Putamen (tissue), 1 donor: ENCODE results near the gene ANKRD29.
"Not testable (repeated sequence)": the region's sequence is repeated elsewhere in the genome, so short reads cannot be mapped to it uniquely, and the experiment has no call there.

Experiments
- DNase-seq: peaks from one replicate; pipeline ENCODE4 v3.0.0-alpha.2; 2016; ENCODE audit warnings: low spot score

The ANKRD29 gene

GRCh38 chr18:23645568-23646175, 17.0 kb downstream of the ANKRD29 start:
- DNase-seq = no peak

- no peak for DNase-seq
Measured at GRCh38 chr18:23643815-23644490, 18.8 kb downstream of the ANKRD29 start.

GRCh38 chr18:23641937-23642666, 20.6 kb downstream of the ANKRD29 start:
- no peak for DNase-seq

- DNase-seq = no peak
Measured at GRCh38 chr18:23641143-23641720, 21.5 kb downstream of the ANKRD29 start.

- no peak for DNase-seq
Measured at GRCh38 chr18:23640052-23640451, 22.7 kb downstream of the ANKRD29 start.

GRCh38 chr18:23636433-23636832, 26.3 kb downstream of the ANKRD29 start:
- not testable (repeated sequence) for DNase-seq

- no peak for DNase-seq
Measured at GRCh38 chr18:23636071-23636399, 26.7 kb downstream of the ANKRD29 start.

GRCh38 chr18:23635283-23636070, 27.2 kb downstream of the ANKRD29 start:
- DNase-seq = no peak

GRCh38 chr18:23634692-23635091, 28.0 kb downstream of the ANKRD29 start:
- no peak for DNase-seq

- DNase-seq = no peak
Measured at GRCh38 chr18:23632615-23633014, 30.1 kb downstream of the ANKRD29 start.

GRCh38 chr18:23631746-23632145, 31.0 kb downstream of the ANKRD29 start:
- no peak for DNase-seq

- DNase-seq = no peak
Measured at GRCh38 chr18:23631312-23631711, 31.4 kb downstream of the ANKRD29 start.

- no peak for DNase-seq
Measured at GRCh38 chr18:23629444-23629946, 33.2 kb downstream of the ANKRD29 start.

- no peak for DNase-seq
Measured at GRCh38 chr18:23627970-23628369, 34.7 kb downstream of the ANKRD29 start.

GRCh38 chr18:23627321-23627720, 35.4 kb downstream of the ANKRD29 start:
- DNase-seq = no peak

GRCh38 chr18:23626451-23627279, 36.0 kb downstream of the ANKRD29 start:
- DNase-seq = no peak

- no peak for DNase-seq
Measured at GRCh38 chr18:23623040-23623439, 39.7 kb downstream of the ANKRD29 start.

GRCh38 chr18:23619388-23619881, 43.3 kb downstream of the ANKRD29 start:
- DNase-seq = no peak

GRCh38 chr18:23618862-23619387, 43.8 kb downstream of the ANKRD29 start:
- DNase-seq = no peak

- DNase-seq = no peak
Measured at GRCh38 chr18:23617412-23618014, 45.2 kb downstream of the ANKRD29 start.
